ENCODE measurements around the gene UGT1A1.

Gene UGT1A1

DNA sequence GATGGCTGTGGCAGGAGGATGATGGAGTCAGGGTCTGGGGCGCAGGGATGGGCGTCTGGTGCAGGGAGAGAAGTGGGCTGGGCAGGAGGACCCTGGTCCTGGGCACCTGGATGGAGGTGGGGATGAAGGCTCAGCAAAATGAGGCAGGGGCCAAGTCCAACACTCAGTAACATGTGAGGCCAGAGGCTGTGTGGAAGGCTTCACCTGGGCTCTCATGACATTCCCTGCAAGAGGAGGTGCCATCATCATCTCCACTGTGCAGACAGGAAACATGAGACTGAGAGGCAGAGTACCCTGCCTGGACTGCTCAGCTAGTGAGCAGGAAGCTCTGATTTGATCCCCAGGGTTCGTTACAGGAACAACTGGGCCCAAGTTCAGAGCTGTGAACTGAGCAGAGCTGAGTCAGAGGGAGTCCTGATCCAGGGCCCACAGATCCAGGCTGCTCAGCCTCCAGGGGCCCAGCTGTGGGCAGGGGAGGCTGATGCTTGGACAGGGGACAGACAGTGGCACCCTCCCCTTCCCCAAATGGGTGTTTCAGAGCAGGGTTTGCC is 57.4 kb downstream of the UGT1A1 start:
- no peak for DNase-seq (ENCODE audit: low read depth, low spot score)

DNA sequence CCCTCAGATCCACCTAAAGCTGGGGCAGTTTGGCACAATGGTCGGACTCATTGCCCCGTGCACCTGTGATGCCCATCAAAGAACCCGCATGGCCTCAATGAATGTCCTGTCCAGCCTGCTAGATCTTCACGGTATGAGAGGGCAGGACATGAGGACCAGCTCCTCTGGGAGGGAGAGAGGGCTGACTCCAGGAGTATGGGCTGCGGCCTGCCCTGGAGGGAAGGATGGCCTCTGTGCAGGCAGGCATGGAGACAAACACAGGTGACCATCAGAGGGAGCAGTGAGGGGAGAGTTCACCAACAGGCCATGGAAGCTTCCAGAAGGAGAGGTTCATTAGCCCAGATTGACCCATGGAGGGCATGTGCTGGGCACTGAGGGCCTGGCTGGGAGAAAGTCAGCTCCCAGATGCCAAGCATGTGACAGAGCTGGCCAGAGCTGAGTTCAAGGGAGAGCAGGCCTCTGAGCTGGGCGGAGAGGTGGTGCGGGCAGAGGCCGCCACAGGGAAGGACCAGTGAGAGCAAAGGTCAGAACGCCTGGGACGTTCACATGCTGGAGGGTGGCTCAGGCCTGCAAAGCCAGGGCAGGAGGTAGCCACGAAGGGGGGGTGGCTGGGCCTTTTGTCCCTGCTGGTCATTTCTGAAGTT is 58.0 kb downstream of the UGT1A1 start:
- DNase-seq (ENCODE audit: low read depth, low spot score), result no peak

DNA sequence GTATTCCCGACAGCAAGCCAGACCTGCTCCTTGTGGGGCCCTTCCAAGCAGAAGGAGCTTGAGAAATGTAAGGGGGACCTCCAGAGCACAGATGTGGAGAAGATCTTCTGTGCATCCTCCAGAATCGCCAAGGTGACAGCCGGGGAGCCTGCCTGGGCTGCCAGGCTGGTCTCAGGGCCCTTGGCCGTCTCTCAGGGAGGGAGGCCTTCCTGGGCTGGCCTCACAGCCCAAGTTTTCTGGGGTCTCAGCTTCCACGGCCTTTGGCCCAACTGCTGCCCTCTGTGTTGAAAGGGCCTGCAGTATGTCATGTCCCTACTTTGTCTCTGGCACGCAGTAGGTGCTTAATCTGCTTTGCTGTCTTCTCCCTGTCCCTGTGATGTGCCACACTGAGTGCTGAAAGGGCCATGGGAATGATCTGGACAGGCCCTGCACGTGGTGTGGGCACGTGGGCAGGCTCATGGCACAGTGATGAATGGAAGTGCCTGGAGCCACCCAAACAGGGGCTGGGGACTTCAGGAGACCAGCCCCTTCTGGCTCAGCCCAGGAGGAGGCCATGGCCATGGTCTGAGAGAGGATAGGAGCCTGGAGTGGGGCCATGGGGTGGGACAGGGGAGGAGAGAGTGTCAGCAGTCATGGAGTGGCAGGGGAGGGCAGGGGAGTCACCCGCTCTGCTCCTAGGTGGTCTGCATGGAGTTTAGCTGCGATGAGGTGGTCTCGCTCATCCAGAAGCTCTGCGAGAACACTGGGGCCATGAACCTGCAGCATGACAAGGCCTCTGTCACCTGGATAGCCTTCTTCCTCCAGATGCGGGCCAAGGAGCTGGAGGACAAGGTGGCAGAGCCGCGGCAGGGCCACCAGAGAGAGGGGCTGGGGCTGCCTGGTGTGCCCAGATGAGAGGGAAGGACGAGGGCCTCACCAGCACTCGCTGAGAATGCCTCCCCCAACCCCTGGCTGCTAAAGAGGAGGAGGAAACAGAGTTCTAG is 58.9 kb downstream of the UGT1A1 start:
- DNase-seq (ENCODE audit: low read depth, low spot score), result no peak

- no peak for DNase-seq (ENCODE audit: low read depth, low spot score)
Observed at GRCh38 chr2:233819884-233820773, 60.1 kb downstream of the UGT1A1 start.

DNA sequence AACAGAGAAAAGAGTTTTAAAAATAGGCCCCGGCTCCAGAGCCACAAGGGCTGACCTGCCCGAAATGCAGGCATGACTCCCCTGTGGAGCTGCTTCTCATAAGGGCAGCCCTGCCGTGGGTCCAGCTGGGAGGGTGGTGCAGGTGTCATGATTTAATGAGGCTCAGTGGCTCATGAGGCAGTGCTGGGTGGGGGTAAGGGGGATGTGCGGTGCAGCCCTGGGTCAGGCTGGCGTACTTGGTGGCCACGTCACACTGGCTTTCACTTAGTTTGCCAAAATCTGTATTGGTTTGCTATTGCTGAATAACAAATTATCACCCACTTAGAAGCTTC is 60.7 kb downstream of the UGT1A1 start:
- DNase-seq (ENCODE audit: low read depth, low spot score), result no peak

DNA sequence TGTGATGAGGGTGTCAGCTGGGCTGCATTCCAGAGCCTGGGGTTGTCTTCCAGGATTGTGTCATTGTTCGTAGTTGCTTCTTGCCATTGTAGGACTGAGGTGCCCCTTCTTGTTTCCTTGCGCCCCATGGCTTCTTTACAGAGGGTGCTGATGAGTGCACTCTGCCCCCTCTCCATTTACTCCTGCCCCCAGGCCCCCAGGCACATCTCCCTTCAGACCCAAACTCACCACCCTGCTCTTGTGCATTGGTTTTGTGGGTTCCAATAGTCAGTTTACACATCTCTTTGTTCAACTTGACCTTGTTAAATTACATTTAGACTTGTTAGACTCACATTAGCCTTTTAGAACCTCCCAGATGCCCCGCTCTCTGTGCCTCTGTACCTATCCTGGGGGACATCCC is 61.1 kb downstream of the UGT1A1 start:
- no peak for DNase-seq (ENCODE audit: low read depth, low spot score)

GRCh38 chr2:233821709-233822100 is 61.6 kb downstream of the UGT1A1 start:
- DNase-seq (ENCODE audit: low read depth, low spot score), result no peak

GRCh38 chr2:233822101-233822771 is 62.2 kb downstream of the UGT1A1 start:
- no peak for DNase-seq (ENCODE audit: low read depth, low spot score)

All from activated naive CD8-positive, alpha-beta T cell treated with anti-CD3 and anti-CD28 coated beads, Interleukin-2, amount 50 U/mL, for 16 hours (primary cell).